ENCODE measurements around the gene PDGFRB. TPM values are rescaled to one million over a fixed set of nuclear protein-coding genes. Genes with fewer than 3 reads are reported as not detected.

PDGFRB gene
- total RNA-seq, 1 experiment from 2014 or later = 3.2 TPM

DNA sequence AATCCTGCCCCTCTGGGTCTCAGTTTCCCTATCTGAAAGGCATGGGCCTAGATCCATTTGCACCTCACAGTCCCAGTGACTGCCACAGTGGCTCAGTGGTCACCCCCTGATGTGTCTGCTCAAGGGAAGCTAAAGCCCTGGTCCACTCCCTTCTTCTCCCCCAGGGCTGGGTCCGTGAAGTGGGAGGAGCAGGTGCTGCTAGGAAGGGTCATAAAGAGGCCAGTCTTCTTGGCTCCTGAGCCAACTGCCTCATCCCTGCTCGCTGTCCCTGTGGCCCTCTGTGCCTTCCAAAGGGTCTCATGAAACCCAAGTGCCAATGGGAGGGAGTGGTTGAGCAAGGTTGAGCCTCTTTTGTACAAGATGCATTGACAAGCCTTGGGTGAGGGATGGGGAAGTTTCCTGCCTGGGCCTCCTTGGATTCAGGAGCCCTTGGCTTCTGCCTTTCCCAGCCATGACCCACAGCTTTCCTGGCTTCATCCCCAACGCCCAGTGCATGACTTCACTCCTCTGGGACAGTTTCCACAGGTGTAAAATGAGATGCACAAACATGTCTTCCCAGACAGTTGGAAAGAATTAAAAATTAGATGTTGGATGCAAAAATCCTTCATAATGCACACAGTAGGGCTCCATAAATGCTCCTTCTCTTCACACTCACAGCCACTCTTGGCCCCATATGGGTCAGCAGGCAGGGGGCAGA is 32.6 kb upstream of the PDGFRB start:
- Histone ChIP-seq H3K36me3 (replicated peaks; ENCODE audit: control insufficient read depth, insufficient read depth, low read length) (no peaks in the 10 kb centered on the region), H3K4me3 (ENCODE audit: insufficient read depth, low read depth, low read length) (no peak overlapping the region), H3K27me3 (ENCODE audit: control insufficient read depth, insufficient read depth, low read length) (peaks cover 57% of the 10 kb centered on the region)
- DNase-seq = no peak

DNA sequence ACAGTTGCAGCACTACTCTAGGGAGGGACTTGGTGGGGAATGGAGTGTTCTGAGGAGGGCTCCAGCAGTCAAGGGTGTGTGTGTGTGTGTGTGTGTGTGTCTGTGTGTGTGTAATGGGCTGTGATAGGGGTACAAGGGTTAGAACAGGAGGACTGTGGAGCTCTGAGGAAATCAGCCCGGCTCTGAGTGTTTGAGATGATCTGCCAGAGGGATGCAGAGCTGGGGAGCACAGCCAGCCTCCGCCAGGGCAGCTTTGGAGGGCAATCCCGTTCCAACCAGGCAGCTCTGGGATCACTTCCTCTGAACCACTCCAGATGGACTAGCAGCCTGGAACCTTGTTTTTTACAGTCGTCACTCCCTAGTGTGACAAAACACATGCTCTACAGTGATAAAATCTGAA is 31.3 kb upstream of the PDGFRB start:
- Histone ChIP-seq H3K4me3 (ENCODE audit: insufficient read depth, low read depth, low read length) (no peak overlapping the region), H3K27me3 (ENCODE audit: control insufficient read depth, insufficient read depth, low read length) (peaks cover 49% of the 10 kb centered on the region), H3K36me3 (replicated peaks; ENCODE audit: control insufficient read depth, insufficient read depth, low read length) (no peaks in the 10 kb centered on the region)
- DNase-seq = no peak

GRCh38 chr5:150186137-150186536 is 30.5 kb upstream of the PDGFRB start:
- Histone ChIP-seq H3K36me3 (replicated peaks; ENCODE audit: control insufficient read depth, insufficient read depth, low read length) (no peaks in the 10 kb centered on the region), H3K27me3 (ENCODE audit: control insufficient read depth, insufficient read depth, low read length) (peaks cover 47% of the 10 kb centered on the region), H3K4me3 (ENCODE audit: insufficient read depth, low read depth, low read length) (no peak overlapping the region)
- DNase-seq = peak; percentile 70

DNA sequence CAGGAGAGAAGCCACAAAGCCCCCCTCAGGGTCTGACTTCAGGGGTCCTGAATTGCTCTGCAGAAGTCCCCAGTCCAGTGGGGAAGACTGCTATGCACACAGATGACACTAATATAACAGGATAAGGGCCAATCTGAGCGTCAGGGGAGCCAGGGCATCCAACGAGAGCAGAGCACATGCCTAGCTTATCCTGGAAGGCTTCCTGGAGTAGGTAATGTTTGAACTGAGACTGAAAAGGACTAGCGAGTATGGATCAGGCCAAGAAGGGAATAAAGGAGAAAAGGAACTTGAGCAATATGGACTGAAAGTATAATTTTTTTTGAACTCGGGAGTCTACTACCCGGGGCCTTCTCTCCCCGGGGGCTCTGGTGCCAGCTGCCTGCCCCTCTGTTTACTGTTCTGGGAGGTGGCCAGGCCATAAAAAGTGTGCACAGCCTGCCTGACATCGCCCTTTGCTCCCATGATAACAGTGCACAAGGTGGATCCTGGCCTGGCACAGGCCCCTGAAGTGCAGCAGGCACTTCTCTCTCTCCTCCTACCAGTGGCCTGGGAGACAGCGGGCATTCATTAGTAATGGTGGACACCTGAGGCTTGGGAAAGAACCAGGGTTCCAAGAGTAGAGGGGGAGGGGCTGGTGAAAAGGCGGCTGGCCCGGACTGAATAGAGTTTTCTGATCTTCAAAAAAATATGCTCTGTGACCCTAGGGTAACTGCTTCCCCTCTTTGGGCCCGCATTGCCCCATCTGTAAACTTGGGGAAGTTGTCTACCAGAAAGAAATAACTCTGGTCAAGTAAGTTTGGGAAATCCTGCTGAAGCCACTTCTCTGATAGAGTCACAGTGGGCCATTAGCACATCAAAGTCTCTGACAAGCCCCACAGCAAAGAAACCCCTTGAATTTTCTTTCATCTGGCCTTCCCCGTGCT is 29.6 kb upstream of the PDGFRB start:
- Histone ChIP-seq H3K27me3 (ENCODE audit: control insufficient read depth, insufficient read depth, low read length) (peaks cover 38% of the 10 kb centered on the region), H3K4me3 (ENCODE audit: insufficient read depth, low read depth, low read length) (no peak overlapping the region), H3K36me3 (replicated peaks; ENCODE audit: control insufficient read depth, insufficient read depth, low read length) (no peaks in the 10 kb centered on the region)
- DNase-seq = no peak

DNA sequence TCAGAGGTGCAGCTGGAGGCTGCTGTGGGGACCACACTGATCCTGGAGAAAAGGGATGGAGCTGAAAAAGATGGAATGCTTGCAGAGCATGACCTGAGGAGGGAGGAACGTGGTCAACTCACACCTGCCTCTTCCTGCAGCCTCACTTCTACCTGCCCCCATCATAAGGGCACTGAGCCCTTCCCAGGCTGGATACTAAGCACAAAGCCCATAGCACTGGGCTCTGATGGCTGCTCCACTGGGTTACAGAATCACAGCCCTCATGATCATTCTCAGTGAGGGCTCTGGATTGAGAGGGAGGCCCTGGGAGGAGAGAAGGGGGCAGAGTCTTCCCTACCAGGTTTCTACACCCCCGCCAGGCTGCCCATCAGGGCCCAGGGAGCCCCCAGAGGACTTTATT is 28.4 kb upstream of the PDGFRB start:
- H3K36me3 ChIP-seq (replicated peaks; ENCODE audit: control insufficient read depth, insufficient read depth, low read length) = no peaks in the 10 kb centered on the region
- DNase-seq = no peak
- H3K27me3 ChIP-seq (ENCODE audit: control insufficient read depth, insufficient read depth, low read length) = peaks cover 26% of the 10 kb centered on the region
- no peak overlapping the region for H3K4me3 ChIP-seq (ENCODE audit: insufficient read depth, low read depth, low read length)

- no peak overlapping the region for H3K4me3 ChIP-seq (ENCODE audit: insufficient read depth, low read depth, low read length)
- H3K27me3 ChIP-seq (ENCODE audit: control insufficient read depth, insufficient read depth, low read length) = peaks cover 20% of the 10 kb centered on the region
- H3K36me3 ChIP-seq (replicated peaks; ENCODE audit: control insufficient read depth, insufficient read depth, low read length) = no peaks in the 10 kb centered on the region
- DNase-seq = no peak
Measured at GRCh38 chr5:150183436-150183835, 27.8 kb upstream of the PDGFRB start.

DNA sequence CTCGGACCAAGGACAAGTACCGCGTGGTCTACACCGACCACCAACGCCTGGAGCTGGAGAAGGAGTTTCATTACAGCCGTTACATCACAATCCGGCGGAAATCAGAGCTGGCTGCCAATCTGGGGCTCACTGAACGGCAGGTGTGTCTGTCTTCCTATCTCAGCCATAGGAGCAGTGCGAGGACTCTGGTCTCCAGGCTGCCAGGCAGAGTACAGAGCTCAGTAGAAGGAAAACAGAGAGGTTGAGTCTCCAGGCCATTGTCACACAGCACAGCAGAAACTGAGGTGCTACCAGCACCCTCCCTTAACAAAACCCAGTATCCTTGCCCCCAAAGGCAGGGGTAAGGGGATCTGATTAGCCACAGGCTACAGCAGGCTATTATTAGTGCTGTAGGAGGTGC is 27.1 kb upstream of the PDGFRB start:
- DNase-seq = no peak

GRCh38 chr5:150181766-150182545 is 26.3 kb upstream of the PDGFRB start:
- Histone ChIP-seq H3K36me3 (replicated peaks; ENCODE audit: control insufficient read depth, insufficient read depth, low read length) (no peaks in the 10 kb centered on the region), H3K27me3 (ENCODE audit: control insufficient read depth, insufficient read depth, low read length) (peaks cover 8% of the 10 kb centered on the region), H3K4me3 (ENCODE audit: insufficient read depth, low read depth, low read length) (no peak overlapping the region)
- DNase-seq = no peak

More for the DNA sequence above, 27.1 kb upstream of the PDGFRB start:
- H3K36me3 ChIP-seq (replicated peaks; ENCODE audit: control insufficient read depth, insufficient read depth, low read length) = no peaks in the 10 kb centered on the region
- peaks cover 14% of the 10 kb centered on the region for H3K27me3 ChIP-seq (ENCODE audit: control insufficient read depth, insufficient read depth, low read length)
- H3K4me3 ChIP-seq (ENCODE audit: insufficient read depth, low read depth, low read length) = no peak overlapping the region

DNA sequence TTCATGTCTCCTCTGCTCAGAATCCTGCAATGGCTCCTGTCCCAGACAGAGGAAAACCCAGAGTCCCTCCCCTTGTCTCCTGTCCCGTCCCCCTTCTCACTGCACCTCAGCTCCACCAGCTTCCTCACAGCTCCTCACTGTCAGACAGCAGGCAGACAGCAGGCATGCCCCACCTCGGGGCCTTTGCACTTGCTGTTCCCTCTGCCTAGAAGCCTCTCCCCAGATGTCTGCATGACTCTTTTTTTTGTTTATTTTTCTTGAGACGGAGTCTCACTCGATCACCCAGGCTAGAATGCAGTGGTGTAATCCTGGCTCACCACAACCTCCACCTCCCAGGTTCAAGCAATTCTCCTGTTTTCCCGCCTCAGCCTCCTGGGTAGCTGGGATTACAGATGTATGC is 25.4 kb upstream of the PDGFRB start:
- Histone ChIP-seq H3K36me3 (replicated peaks; ENCODE audit: control insufficient read depth, insufficient read depth, low read length) (no peaks in the 10 kb centered on the region), H3K4me3 (ENCODE audit: insufficient read depth, low read depth, low read length) (no peak overlapping the region), H3K27me3 (ENCODE audit: control insufficient read depth, insufficient read depth, low read length) (peaks cover 2% of the 10 kb centered on the region)
- DNase-seq = no peak

GRCh38 chr5:150180241-150181026 is 24.8 kb upstream of the PDGFRB start:
- no peak for DNase-seq
- H3K27me3 ChIP-seq (ENCODE audit: control insufficient read depth, insufficient read depth, low read length) = peaks cover 2% of the 10 kb centered on the region
- H3K4me3 ChIP-seq (ENCODE audit: insufficient read depth, low read depth, low read length) = no peak overlapping the region
- no peaks in the 10 kb centered on the region for H3K36me3 ChIP-seq (replicated peaks; ENCODE audit: control insufficient read depth, insufficient read depth, low read length)

DNA sequence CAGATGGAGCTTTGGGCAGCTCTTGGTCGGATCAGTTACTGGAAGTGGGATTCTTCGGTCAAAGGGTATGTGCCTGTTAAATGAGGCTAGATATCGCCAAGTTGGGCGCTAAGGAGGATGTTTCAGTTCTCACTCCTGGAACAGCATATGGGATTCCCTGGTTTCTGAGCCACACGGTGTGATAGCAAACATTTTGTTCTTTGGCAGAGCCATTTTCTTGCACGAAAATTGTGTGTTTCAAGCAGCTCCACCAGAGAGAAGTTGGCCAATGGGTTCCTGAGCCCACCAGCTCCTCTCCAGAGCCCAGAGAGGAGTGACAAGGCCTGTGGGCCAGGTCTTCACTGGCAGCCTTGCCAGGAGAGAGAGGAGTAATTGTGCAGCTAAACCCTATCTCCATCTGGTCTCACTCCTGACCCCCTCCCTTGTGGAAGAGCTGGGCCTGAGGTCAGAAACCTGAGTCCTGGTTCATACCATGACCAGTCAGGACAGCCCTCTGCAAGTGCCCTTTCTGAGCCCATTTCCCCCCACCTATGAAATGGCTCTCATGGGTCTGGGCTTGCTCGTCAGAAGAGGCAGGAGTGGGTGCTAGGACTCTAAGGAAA is 23.5 kb upstream of the PDGFRB start:
- Histone ChIP-seq H3K36me3 (replicated peaks; ENCODE audit: control insufficient read depth, insufficient read depth, low read length) (no peaks in the 10 kb centered on the region), H3K4me3 (ENCODE audit: insufficient read depth, low read depth, low read length) (no peak overlapping the region), H3K27me3 (ENCODE audit: control insufficient read depth, insufficient read depth, low read length) (no peaks in the 10 kb centered on the region; the same call in 1 of the 2 replicates)
- DNase-seq = no peak

DNA sequence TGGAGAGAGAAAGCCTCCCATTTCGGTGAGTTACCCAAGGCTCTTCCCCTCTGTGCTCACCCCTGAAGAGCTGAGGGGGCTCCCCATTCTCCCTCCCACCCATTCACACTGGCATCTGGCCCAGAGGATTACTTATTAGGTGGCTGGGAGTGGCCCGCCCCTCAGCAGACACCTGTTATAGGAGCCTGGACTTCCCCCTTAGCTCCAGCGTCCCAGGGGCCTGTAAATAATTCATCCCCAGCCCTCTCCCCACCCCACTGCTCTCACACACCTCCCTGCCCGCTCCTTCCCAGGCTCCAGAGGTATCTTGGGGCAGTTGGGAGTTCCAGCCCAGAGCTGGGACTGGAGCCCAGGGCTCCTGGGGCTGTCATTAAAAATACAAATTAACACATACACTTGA is 22.6 kb upstream of the PDGFRB start:
- no peaks in the 10 kb centered on the region for H3K36me3 ChIP-seq (replicated peaks; ENCODE audit: control insufficient read depth, insufficient read depth, low read length)
- H3K27me3 ChIP-seq (ENCODE audit: control insufficient read depth, insufficient read depth, low read length) = no peaks in the 10 kb centered on the region; the same call in 1 of the 2 replicates
- DNase-seq = no peak
- no peak overlapping the region for H3K4me3 ChIP-seq (ENCODE audit: insufficient read depth, low read depth, low read length)

- DNase-seq = no peak
- no peaks in the 10 kb centered on the region for H3K36me3 ChIP-seq (replicated peaks; ENCODE audit: control insufficient read depth, insufficient read depth, low read length)
- peaks cover 4% of the 10 kb centered on the region for H3K27me3 ChIP-seq (ENCODE audit: control insufficient read depth, insufficient read depth, low read length)
- H3K4me3 ChIP-seq (ENCODE audit: insufficient read depth, low read depth, low read length) = no peak overlapping the region
Measured at GRCh38 chr5:150177721-150178120, 22.1 kb upstream of the PDGFRB start.

Measured in H7 (cell line).